AG10803 (cell line): ENCODE measurements around the gene OSBPL10.

Experiments used
- DNase-seq: peaks from one replicate; pipeline ENCODE4 v3.0.0; 2010; ENCODE audit warnings: low read depth
- H3K4me3 ChIP-seq: 2 replicates; pipeline ENCODE4 v1.5.1; 2011; ENCODE audit warnings: mild to moderate bottlenecking, low read length, control low read depth
- TF ChIP-seq, protein P1 (sequence below): conservative IDR thresholded peaks from 2 replicates; pipeline ENCODE4 v1.5.1; 2011; ENCODE audit warnings: mild to moderate bottlenecking, low read length, control low read depth, inconsistent platforms

The OSBPL10 gene

DNA sequence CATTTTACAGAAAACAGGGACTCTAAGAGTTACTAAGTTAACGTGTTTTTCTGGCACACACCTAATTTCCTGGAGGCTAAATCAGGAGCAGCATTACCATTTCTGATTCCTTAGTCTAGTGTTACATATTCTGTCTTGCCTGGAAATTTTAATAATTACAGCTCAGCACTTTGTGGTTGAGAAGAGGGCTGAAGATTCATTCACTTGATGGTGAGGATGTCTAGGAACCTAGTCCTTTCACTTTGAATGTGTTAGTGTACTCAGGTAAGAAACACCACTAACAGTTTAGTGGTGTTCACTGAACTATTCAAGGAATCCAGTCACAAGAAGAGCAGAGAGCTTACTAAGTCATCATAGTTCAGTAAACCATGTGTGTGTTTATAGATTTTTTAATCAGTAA is 345.5 kb downstream of the OSBPL10 start:
- DNase-seq, result peak; percentile 11
- no peak overlapping the region for H3K4me3 ChIP-seq
- TF ChIP-seq, protein P1, sequence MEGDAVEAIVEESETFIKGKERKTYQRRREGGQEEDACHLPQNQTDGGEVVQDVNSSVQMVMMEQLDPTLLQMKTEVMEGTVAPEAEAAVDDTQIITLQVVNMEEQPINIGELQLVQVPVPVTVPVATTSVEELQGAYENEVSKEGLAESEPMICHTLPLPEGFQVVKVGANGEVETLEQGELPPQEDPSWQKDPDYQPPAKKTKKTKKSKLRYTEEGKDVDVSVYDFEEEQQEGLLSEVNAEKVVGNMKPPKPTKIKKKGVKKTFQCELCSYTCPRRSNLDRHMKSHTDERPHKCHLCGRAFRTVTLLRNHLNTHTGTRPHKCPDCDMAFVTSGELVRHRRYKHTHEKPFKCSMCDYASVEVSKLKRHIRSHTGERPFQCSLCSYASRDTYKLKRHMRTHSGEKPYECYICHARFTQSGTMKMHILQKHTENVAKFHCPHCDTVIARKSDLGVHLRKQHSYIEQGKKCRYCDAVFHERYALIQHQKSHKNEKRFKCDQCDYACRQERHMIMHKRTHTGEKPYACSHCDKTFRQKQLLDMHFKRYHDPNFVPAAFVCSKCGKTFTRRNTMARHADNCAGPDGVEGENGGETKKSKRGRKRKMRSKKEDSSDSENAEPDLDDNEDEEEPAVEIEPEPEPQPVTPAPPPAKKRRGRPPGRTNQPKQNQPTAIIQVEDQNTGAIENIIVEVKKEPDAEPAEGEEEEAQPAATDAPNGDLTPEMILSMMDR, result no peak

DNA sequence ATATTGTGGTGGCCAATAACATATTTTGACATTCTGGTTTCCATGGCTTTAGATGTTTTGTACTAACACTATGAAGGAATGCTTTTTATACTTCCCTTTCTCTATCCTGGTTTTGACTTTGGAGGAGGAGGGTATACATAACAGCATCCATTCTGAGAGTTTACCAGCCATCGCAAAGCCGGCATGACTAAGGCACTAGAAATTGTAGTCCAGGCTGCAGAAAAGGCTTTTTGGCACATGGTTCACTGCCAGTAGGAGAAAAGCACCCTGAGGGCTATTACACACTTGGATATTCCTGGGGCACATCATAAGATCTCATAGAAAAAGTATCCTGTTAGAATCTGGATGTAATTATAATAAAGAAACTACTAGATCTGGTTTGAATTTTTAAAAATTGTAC is 346.6 kb downstream of the OSBPL10 start:
- peak; percentile 87 for DNase-seq
- TF ChIP-seq, protein P1, result no peak
- H3K4me3 ChIP-seq, result no peak overlapping the region

GRCh38 chr3:31629054-31629453 is 352.0 kb downstream of the OSBPL10 start:
- DNase-seq, result no peak
- TF ChIP-seq, protein P1, result no peak
- H3K4me3 ChIP-seq, result no peak overlapping the region

GRCh38 chr3:31625358-31625757 is 355.7 kb downstream of the OSBPL10 start:
- H3K4me3 ChIP-seq, result no peak overlapping the region
- no peak for DNase-seq
- TF ChIP-seq, protein P1, result no peak

DNA sequence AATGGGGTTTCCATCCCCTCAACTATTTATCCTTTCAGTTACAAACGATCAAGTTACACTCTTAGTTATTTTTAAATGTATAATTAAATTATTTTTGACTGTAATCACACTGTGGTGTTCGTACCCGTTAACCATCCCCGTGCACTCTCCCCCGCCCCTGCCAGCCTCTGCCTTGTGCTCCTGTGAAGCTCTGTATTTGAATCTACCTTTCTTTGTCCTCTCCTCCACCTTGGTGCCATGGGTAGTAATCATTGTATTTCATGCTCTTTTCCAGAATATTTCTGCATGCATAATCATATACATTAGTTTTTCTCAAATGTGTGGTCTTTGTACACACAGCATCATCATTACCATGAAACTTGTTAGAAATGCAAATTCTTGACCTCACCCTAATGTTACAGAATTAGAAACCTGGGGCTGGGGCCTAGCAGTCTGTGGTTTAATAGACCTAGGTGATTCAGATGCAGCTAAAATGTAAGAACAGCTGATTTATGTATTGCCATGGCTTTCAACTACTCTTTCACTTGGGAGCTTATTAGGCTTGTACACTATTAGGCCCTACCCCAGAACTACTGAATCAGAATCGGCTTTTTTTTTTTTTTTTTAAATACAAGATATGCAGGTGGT is 356.9 kb downstream of the OSBPL10 start:
- TF ChIP-seq, protein P1, result no peak
- no peak for DNase-seq

DNA sequence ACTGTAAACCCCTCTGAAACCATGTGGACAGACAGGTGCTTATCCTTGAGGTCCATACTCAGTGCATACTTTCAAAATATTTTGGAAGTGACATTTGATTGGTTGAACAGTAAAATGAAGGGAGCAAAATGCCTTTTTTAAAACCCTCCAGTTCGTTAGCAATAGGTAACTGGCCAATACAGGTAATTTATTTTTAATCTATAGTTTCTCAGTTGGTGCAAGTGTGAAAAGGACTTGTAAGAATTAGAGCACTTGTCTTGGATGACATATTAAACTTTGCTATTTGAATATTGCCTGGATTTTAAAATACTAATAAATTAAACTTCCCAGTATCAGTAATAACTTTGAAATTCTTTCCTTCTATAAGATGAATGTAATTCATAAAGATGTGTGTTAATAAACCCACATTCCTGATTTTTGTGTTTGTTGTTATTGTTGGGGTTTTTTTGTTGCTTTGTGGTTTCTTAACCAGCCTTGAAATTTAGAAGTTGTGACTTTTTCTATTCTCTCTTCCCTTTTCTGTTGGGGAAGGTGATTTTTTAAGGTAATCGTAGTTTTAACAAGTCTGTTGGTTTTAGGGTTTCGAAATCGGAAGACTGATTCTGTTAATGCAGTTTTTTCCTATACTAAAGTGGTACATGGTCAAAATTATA is 358.3 kb downstream of the OSBPL10 start:
- no peak for DNase-seq
- no peak overlapping the region for H3K4me3 ChIP-seq
- TF ChIP-seq, protein P1, result no peak

More for the DNA sequence above, 356.9 kb downstream of the OSBPL10 start:
- H3K4me3 ChIP-seq, result no peak overlapping the region

- TF ChIP-seq, protein P1, result no peak
- no peak overlapping the region for H3K4me3 ChIP-seq
- DNase-seq, result no peak
These were observed 359.7 kb downstream of the OSBPL10 start for GRCh38 chr3:31621314-31621713.
